HCT116 (cell line): ENCODE measurements around the gene NPFFR1. TPM values are rescaled to one million over a fixed set of nuclear protein-coding genes. Genes with fewer than 3 reads are reported as not detected.

Experiments
- ATAC-seq: fragments of 200-7000 bp; cut with Tn5 transposase; 2 replicates; pipeline ENCODE4 v1.9.1; 2020; ENCODE audit warnings: mild to moderate bottlenecking, moderate library complexity
- BruUV-seq: library from RNA; stranded (reverse); fragments of 400-500 nt; replicated peaks from 2 replicates; lab custom pipeline; 2021; lab: Mats Ljungman, UMichigan
- CTCF ChIA-PET: fragments of 300-600 bp; sonication (Branson Sonifier 250); formaldehyde crosslinking; loops from one replicate; lab custom pipeline; 2021; ENCODE audit warnings: antibody characterized with exemption; lab: Charles Lee
- POLR2A ChIA-PET: fragments of 300-600, 350-600 bp; sonication (Branson Sonifier 250); formaldehyde crosslinking; loops from one replicate; lab custom pipeline; 2021; ENCODE audit warnings: antibody characterized with exemption; lab: Charles Lee
- RAD21 ChIA-PET, 2 experiments: fragments of 300-600 bp; sonication (Branson Sonifier 250); formaldehyde crosslinking; loops; one replicate each; lab custom pipeline; 2023; ENCODE audit warnings: low total read pairs in 2 of 2; ENCODE audit not compliant: uncharacterized antibody in 2 of 2, unreplicated experiment in 2 of 2, low non-redundant PET in 1 of 2; lab: Charles Lee
- DNase-seq: peaks from one replicate; pipeline ENCODE4 v3.0.0-alpha.2; 2010; ENCODE audit warnings: low read depth, low spot score
- H2AFZ ChIP-seq: fragments of 200-600 bp; shearing (Covaris generic), sonication (generic); 2 replicates; pipeline ENCODE4 v1.6.1; 2017; ENCODE audit warnings: low read depth, mixed run types, mixed read lengths, antibody characterized with exemption, low read length; ENCODE audit not compliant: poor library complexity, severe bottlenecking
- H3K27ac ChIP-seq: 2 replicates; pipeline ENCODE4 v1.5.1; 2012; ENCODE audit warnings: low read depth, low read length
- H3K27me3 ChIP-seq: fragments of 200-600 bp; sonication (generic); 2 replicates; pipeline ENCODE4 v1.6.1; 2016; ENCODE audit warnings: mixed run types, low read length, mixed read lengths; ENCODE audit not compliant: insufficient read depth
- H3K36me3 ChIP-seq, 2 experiments: fragments of 200-500 bp in 1 of 2; fragments of 200-600 bp in 1 of 2; sonication (Bioruptor generic) in 1 of 2; sonication (generic) in 1 of 2; 2 replicates each; pipeline versions ENCODE4 v1.5.1 to v1.6.1; 2014 to 2016; ENCODE audit warnings: low read length in 2 of 2, inconsistent platforms in 1 of 2, mixed read lengths in 1 of 2, mixed run types in 1 of 2; ENCODE audit not compliant: insufficient read depth in 2 of 2, control insufficient read depth in 1 of 2
- H3K4me1 ChIP-seq, 2 experiments: fragments of 200-600 bp in 1 of 2; sonication (generic) in 1 of 2; 2 replicates each; pipeline versions ENCODE4 v1.5.1 to v1.6.1; 2012 to 2017; ENCODE audit warnings: low read length in 2 of 2, inconsistent platforms in 1 of 2, mild to moderate bottlenecking in 1 of 2, mixed read lengths in 1 of 2, mixed run types in 1 of 2, moderate library complexity in 1 of 2; ENCODE audit not compliant: insufficient read depth in 2 of 2, control insufficient read depth in 1 of 2
- H3K4me2 ChIP-seq: fragments of 200-600 bp; sonication (generic); 2 replicates; pipeline ENCODE4 v1.6.1; 2017; ENCODE audit warnings: mixed run types, low read length, mixed read lengths
- H3K4me3 ChIP-seq, 2 experiments: fragments of 200-600 bp in 1 of 2; sonication (generic) in 1 of 2; replicated peaks in 1 of 2; 2 replicates each; pipeline ENCODE4 v1.5.1; 2011 to 2016; ENCODE audit warnings: low read length in 2 of 2, control low read depth in 1 of 2, low read depth in 1 of 2, mild to moderate bottlenecking in 1 of 2, mixed read lengths in 1 of 2, mixed run types in 1 of 2
- H3K79me2 ChIP-seq: fragments of 200-600 bp; sonication (generic); 2 replicates; pipeline ENCODE4 v1.6.1; 2017; ENCODE audit warnings: mild to moderate bottlenecking, mixed run types, low read length, moderate library complexity, mixed read lengths; ENCODE audit not compliant: insufficient read depth
- H3K9ac ChIP-seq: fragments of 200-600 bp; sonication (generic); 2 replicates; pipeline ENCODE4 v1.6.1; 2016; ENCODE audit warnings: low read length, mixed read lengths
- H3K9me2 ChIP-seq: fragments of 200-600 bp; sonication (generic), shearing (Covaris generic); 2 replicates; pipeline ENCODE4 v1.6.1; 2017; ENCODE audit warnings: mixed run types, mild to moderate bottlenecking, moderate library complexity; ENCODE audit not compliant: insufficient read depth
- H3K9me3 ChIP-seq, 2 experiments: fragments of 200-500 bp in 1 of 2; fragments of 200-600 bp in 1 of 2; sonication (Bioruptor generic) in 1 of 2; sonication (generic) in 1 of 2; 2 replicates each; pipeline ENCODE4 v1.6.1; 2014 to 2017; ENCODE audit warnings: low read length in 2 of 2, mixed read lengths in 2 of 2, inconsistent platforms in 1 of 2, low read depth in 1 of 2, mild to moderate bottlenecking in 1 of 2, mixed run types in 1 of 2, moderate library complexity in 1 of 2; ENCODE audit not compliant: control insufficient read depth in 1 of 2, insufficient read depth in 1 of 2
- H4K20me1 ChIP-seq: fragments of 200-600 bp; sonication (generic), shearing (Covaris generic); 2 replicates; pipeline ENCODE4 v1.6.1; 2017; ENCODE audit warnings: mixed run types, mild to moderate bottlenecking, moderate library complexity; ENCODE audit not compliant: insufficient read depth
- ATF3 ChIP-seq: IDR thresholded peaks from 2 replicates; pipeline ENCODE4 v1.6.1; 2012
- REST ChIP-seq: IDR thresholded peaks from 2 replicates; pipeline ENCODE4 v1.6.1; 2012; ENCODE audit warnings: low read depth
- intact Hi-C: fragments of 100-400 bp; cut with micrococcal nuclease; formaldehyde crosslinking; loops from 2 replicates; pipeline ENCODE4 v1.10.0; 2022
- total RNA-seq: library from RNA; stranded (reverse); gene quantifications from one replicate; pipeline ENCODE4 v1.2.1, GENCODE V29; 2021; ENCODE audit not compliant: unreplicated experiment

The NPFFR1 gene
- total RNA-seq, 1 experiment from 2014 or later, result 0.02 TPM

GRCh38 chr10:70324951-70325781, 41.4 kb upstream of the NPFFR1 start:
- no peak overlapping the region for H3K27ac ChIP-seq
- CTCF ChIA-PET, result no interaction called here
- BruUV-seq, result no TSS peak
- H3K9me3 ChIP-seq, result no peaks in the 10 kb centered on the region
- ATAC-seq (no peak), DNase-seq (no peak)
- POLR2A ChIA-PET, result no interaction called here
- RAD21 ChIA-PET, result no interaction called here
- no peak overlapping the region for H3K4me3 ChIP-seq
- intact Hi-C loops, result no loop called here
- peaks cover 0 to 14% of the 10 kb centered on the region in 2 experiments; a peak in 2 of 4 replicates for H3K4me1 ChIP-seq
- H3K9me2 ChIP-seq, result no peaks in the 10 kb centered on the region
- no peak overlapping the region for H3K9ac ChIP-seq
- H3K36me3 ChIP-seq, result 0 out of 4 replicates have a peak, but pooled peaks cover 0 to 5% of the 10 kb centered on the region in 2 experiments
- H3K27me3 ChIP-seq, result no peaks in the 10 kb centered on the region
- no peak overlapping the region for H2AFZ ChIP-seq
- TF ChIP-seq REST, result no peak
- no peak for TF ChIP-seq ATF3
- TF ChIP-seq, all 23 proteins: peak for 0
- no peaks in the 10 kb centered on the region for H4K20me1 ChIP-seq
- H3K79me2 ChIP-seq, result no peaks in the 10 kb centered on the region
- H3K4me2 ChIP-seq, result no peak overlapping the region
